Measurements from ENCODE around the gene DOK1.

The DOK1 gene

GRCh38 chr2:74525717-74526648 lies 28.5 kb upstream of the DOK1 start, which contains the start of gene DQX1:
DQX1 (minus strand) TSS chr2:74526231; CDS start chr2:74525729, 502 bp downstream.
- peak; percentile 55 for DNase-seq

- no peak for DNase-seq
These were observed 27.8 kb upstream of the DOK1 start for GRCh38 chr2:74526649-74527230.

- no peak for DNase-seq
These were observed 26.8 kb upstream of the DOK1 start for GRCh38 chr2:74527741-74528140.

- DNase-seq = peak; percentile 38
These were observed 25.7 kb upstream of the DOK1 start for GRCh38 chr2:74528600-74529356.

GRCh38 chr2:74529357-74530238 lies 24.9 kb upstream of the DOK1 start, which contains the start of the genes AUP1 and HTRA2:
AUP1 (minus strand) TSS chr2:74529706; CDS start chr2:74529629, 77 bp downstream.
HTRA2 (plus strand) TSS chr2:74529933; CDS start chr2:74530007, 74 bp downstream.
- peak; percentile 91 for DNase-seq

GRCh38 chr2:74530239-74531187 lies 24.0 kb upstream of the DOK1 start:
- DNase-seq = peak; percentile 74

GRCh38 chr2:74531666-74532065 lies 22.9 kb upstream of the DOK1 start:
- DNase-seq = no peak

GRCh38 chr2:74532222-74532621 lies 22.3 kb upstream of the DOK1 start:
- peak; percentile 71 for DNase-seq

- DNase-seq = no peak
These were observed 21.1 kb upstream of the DOK1 start for GRCh38 chr2:74533464-74533863.

GRCh38 chr2:74534411-74534810 lies 20.1 kb upstream of the DOK1 start:
- DNase-seq = no peak

GRCh38 chr2:74535440-74535965 lies 19.0 kb upstream of the DOK1 start:
- no peak for DNase-seq

GRCh38 chr2:74536166-74536950 lies 18.2 kb upstream of the DOK1 start:
- DNase-seq = no peak

- DNase-seq = no peak
These were observed 17.4 kb upstream of the DOK1 start for GRCh38 chr2:74537140-74537539.

GRCh38 chr2:74538881-74539339 lies 15.6 kb upstream of the DOK1 start:
- no peak for DNase-seq

- no peak for DNase-seq
These were observed 14.2 kb upstream of the DOK1 start for GRCh38 chr2:74540291-74540690.

GRCh38 chr2:74542978-74543377 lies 11.5 kb upstream of the DOK1 start:
- no peak for DNase-seq

- DNase-seq = peak; percentile 30
These were observed 9.9 kb upstream of the DOK1 start for GRCh38 chr2:74544634-74545033.

GRCh38 chr2:74546004-74546403 lies 8.5 kb upstream of the DOK1 start:
- DNase-seq = no peak

- DNase-seq = no peak
These were observed 6.1 kb upstream of the DOK1 start for GRCh38 chr2:74548285-74548899.

Measured in CD4-positive, alpha-beta T cell treated with Interleukin-17A for 1 hour (primary cell).